CD4-positive, alpha-beta T cell treated with Interleukin-17A for 4 hours (primary cell): ENCODE results near the gene HRH4.
A peak's percentile ranks its signal among the peaks of the same experiment; 100 is the strongest.

Source experiments
- DNase-seq: peaks from one replicate; pipeline ENCODE4 v3.0.0-alpha.2; 2020; ENCODE audit warnings: mixed read lengths

Gene HRH4, protein sequence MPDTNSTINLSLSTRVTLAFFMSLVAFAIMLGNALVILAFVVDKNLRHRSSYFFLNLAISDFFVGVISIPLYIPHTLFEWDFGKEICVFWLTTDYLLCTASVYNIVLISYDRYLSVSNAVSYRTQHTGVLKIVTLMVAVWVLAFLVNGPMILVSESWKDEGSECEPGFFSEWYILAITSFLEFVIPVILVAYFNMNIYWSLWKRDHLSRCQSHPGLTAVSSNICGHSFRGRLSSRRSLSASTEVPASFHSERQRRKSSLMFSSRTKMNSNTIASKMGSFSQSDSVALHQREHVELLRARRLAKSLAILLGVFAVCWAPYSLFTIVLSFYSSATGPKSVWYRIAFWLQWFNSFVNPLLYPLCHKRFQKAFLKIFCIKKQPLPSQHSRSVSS

DNA sequence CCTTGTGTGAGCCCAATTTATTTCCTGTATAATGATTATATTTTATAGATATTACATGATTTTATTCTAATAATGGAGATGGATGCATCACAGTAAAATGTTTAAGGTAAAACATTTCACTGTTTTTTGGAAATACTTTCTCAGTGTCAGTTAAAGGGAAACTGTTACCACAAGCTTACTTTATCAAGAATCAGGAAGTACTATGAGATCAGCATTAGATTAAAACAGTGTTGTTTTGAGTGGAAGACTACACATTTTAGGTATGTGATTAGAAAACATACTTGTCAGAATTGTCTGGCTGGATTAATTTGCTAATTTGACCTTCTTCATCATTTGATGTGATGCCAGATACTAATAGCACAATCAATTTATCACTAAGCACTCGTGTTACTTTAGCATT lies at the start of gene HRH4:
TSS of gene HRH4 (plus strand) at position 250 of the 400 bp plus-strand sequence. CDS start at position 342, 92 bp downstream.
- DNase-seq: no peak

DNA sequence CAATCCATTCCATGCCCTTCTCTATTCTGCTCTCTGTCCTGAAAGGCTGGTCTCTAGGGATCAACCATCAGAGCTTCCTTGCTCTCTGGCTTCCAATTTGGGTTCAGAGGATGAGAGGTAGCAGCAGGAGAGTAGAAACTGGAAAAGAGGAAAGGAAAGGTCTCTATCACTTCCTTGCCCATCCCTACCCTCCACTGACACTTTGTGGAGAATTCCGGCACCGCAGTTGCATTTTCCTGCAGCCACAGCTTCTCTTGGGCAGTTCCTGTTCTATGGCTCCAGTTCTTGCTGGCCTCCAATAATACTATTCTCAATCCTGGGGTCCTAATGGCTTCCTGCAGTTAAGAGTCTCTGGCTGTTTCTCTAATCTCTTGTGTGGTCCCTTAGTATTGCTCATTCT lies 47.3 kb upstream of the HRH4 start:
- no peak for DNase-seq

GRCh38 chr18:24414349-24415003 lies 46.0 kb upstream of the HRH4 start:
- no peak for DNase-seq

DNA sequence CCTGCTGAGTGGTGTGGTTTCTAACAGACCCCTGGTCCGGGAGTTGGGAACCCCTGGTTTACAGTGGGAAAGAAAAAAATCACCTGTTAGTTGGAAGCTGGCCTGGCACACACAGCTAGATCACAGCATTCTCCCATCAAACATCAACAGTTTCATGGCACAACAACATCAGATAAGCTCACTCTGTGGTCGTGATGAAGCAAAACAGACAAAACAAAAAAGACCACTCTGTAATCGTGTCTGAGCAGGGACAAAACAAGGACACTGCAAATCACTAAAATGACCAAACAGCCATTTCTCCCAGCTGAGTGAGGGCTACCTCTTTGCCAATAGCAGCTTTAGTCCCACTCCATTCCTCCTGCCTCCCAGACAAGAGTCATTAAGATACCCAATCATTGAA lies 43.0 kb upstream of the HRH4 start:
- no peak for DNase-seq

DNA sequence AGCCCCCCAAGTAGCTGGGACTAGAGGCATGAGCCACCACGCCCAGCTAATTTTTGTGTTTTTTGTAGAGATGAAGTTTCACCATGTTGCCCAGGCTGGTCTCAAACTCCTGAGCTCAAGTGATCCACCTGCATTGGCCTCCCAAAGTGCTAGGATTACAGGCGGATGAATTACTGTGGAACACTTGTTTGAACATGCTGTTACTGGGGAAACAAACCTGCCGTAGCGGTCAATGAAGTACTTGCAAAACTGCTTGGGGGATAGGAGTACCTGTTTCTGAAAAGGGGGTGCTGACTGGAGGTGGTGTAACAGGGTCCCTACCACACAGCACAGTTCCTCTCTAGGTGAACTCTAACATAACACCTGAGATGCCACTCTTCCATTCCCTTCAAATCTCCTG lies 39.9 kb upstream of the HRH4 start:
- DNase-seq: no peak

- DNase-seq: no peak
Measured at GRCh38 chr18:24421831-24422230, 38.6 kb upstream of the HRH4 start.

GRCh38 chr18:24426073-24426397 lies 34.4 kb upstream of the HRH4 start:
- DNase-seq: no peak

- peak; percentile 85 for DNase-seq
Measured at GRCh38 chr18:24426398-24427294, 33.8 kb upstream of the HRH4 start, which contains the start of gene IMPACT. TSS of gene IMPACT (plus strand) at chr18:24426670. CDS start at chr18:24426757, 87 bp downstream.

DNA sequence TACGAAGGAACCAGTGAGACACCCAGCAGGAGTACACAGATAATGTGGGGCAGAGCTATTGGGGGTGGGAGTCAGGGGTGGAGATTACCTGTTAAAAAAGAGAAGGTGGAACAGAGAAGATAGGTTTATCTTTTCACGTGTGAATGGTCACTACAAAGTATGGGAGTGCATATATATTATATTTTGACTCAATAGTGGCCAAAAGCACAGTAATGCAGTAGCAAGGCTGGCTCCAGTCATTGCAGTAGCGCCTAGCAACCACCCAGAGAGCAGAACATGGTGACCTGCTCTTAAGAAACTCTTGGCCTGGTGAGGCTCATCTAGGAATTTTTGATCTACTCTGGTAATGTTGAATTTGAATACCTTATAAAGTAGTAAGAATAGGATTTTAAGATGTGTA lies 33.0 kb upstream of the HRH4 start:
- no peak for DNase-seq

GRCh38 chr18:24428709-24429108 lies 31.7 kb upstream of the HRH4 start:
- no peak for DNase-seq

DNA sequence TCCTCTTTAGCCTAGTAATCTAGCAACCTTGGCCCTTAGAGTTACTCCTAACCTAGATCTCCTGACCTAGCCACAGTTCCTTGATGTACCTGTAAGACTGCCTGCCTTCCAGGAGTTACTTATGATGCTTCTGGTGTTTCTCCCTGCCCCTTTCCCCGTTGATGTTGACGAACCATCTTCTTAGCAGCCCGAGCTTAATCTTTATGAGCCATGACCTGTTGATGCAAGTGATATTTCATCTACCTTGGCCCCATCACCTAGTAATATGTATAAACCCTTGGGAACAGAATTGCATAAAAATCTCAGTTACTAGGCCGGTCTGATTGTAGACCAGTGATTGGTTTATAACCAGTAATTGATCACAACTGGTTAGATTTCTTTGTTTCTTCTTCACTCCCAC lies 31.2 kb upstream of the HRH4 start:
- DNase-seq: no peak

- DNase-seq: no peak
Measured at GRCh38 chr18:24432618-24433017, 27.8 kb upstream of the HRH4 start.

DNA sequence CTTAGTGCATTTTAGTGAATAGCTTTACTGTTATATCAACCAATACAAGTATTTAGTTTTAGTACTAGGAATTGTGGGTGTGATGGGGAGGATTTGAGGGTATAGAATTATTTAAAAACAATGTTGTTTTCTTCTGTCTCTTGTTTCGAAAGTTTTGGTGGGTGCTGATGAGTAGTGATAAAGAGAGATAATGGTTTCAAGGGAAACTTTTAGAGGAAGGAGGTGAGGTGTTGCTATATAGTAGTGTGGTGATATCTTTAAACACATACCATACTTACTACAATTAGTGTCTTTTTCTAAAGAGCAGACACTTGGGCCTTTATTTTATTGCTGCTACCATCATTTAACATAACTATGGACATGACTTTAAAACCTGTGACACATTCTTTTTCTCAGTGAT lies 23.5 kb upstream of the HRH4 start:
- DNase-seq: no peak

- DNase-seq: no peak
Measured at GRCh38 chr18:24443870-24444269, 16.6 kb upstream of the HRH4 start.

DNA sequence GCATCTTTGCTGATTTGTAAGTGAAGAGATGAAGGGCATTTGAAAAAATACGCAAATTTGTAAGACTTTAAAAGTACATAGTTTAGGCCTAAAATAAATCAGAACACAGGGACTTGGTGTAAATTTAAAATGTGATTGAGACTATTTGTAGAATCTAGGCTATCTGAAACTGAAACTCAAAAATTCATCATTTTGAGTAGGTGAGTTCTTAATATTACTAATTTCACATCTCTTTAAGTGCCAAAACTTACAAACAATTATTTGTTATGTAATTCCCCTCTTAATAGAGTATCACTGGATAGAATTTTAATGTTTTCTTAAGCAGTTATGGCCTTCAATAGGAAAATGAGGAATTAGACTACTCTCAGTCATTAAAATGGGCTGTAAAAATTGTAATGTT lies 14.0 kb upstream of the HRH4 start:
- no peak for DNase-seq

- no peak for DNase-seq
Measured at GRCh38 chr18:24446953-24447538, 13.4 kb upstream of the HRH4 start.

- DNase-seq: no peak
Measured at GRCh38 chr18:24447961-24448360, 12.5 kb upstream of the HRH4 start.

DNA sequence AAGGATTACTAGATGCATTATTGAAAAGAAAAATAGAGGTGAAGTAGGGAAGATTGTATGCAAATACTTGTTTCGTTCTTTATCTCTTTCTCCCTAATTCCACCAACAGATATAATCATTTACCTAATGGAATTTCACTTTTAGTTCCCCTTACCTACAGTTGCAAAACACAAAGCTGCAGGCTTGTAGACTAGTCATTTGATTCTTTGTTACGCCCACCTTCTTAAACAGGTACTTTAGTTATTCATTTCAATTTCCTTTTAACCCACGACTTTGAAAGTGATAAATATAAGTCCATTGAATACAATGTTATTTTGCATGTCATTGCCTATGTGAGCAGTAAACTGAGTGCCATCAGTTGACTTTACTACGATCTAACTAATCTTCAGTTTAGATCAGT lies 3.9 kb upstream of the HRH4 start:
- no peak for DNase-seq

DNA sequence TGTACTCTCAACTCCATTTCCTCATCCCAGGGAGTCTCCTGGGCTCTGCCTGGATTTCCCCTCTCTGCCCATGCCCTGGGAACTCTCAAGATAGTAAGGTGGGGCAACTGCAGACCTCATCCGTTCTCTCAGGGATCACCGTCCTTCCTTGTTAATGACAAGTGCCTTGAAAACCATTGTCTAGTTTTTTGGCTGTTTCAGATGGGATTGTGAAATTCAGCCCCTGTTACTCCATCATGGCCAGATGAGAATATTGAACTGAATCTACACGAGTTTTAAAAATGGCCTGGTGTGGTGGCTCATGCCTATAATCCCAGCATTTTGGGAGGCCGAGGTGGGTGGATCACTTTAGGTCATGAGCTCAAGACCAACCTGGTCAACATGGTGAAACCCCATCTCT lies 665 bp upstream of the HRH4 start:
- DNase-seq: no peak

DNA sequence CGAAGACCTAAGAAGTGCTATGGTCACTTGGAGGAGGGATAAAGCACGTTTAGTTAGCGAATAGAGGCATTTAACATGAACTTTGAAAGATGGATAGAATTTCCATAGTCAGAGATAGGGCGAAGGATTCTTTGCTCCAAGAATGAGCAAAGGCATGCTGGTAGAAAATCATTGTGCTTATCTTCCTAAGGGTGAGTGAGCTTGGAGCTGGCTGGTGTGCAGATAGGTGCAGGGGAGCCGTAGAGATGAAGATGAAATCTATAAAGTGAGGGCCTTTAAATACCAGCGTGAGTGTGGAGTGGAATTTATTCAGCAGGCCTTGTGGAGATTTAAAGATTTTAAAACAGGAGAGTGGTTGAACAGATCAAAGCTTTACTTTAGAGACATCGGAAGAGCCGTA lies 1.6 kb downstream of the HRH4 start:
- no peak for DNase-seq

DNA sequence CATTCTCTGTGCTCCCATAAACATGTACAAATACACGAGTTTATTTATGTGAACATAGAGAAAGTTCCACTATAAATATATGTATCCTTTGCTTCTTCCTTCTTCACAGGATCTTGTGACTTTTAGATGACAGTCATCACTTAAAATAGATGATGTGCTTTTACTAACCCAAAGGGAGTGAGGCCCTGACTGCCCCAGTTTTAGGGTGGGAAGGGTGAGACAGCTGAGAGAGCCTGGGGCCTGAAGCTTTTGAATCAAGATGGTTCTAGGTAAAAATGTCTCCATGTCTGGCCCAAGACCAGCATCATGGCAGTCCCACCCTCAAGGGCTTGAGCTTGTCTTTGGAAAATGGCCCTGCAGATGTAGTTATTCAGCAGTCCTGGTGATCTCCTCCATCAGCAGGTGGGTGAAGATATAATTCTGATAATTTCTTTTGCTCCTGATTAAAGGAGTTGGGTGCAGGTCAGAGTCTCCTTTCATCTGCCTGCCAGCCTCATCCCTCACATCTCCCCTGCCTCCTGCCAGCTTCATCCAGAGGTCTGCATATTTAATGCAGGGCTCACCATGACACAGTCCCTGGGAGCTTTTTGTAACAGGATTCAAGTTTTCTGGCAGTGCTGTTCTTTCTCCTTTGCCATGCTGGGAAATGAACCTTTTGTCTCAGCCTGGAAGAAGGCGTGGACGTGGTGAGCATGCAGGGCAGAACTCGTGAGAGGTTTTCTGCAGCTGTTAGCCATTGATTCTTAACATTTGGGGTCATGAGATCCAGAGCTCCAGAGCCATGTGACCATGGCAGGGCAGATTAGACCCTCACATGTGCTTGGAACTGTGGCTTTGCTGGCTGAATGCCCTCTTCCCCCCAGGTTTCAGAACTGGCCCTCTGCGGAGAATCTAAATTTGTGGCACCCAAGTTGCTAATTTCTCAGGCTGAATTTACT lies 2.7 kb downstream of the HRH4 start:
- DNase-seq: no peak

GRCh38 chr18:24465486-24465885 lies 5.0 kb downstream of the HRH4 start:
- no peak for DNase-seq
